GM03348 (cell line): Measurements from ENCODE around the gene BAAT.

Source experiments
- DNase-seq: peaks from one replicate; pipeline ENCODE4 v3.0.0; 2012; ENCODE audit warnings: low spot score

BAAT gene

GRCh38 chr9:101312661-101313060, 72.1 kb downstream of the BAAT start:
- no peak for DNase-seq

- peak; percentile 69 for DNase-seq
Observed at GRCh38 chr9:101311758-101312420, 72.9 kb downstream of the BAAT start.

DNA sequence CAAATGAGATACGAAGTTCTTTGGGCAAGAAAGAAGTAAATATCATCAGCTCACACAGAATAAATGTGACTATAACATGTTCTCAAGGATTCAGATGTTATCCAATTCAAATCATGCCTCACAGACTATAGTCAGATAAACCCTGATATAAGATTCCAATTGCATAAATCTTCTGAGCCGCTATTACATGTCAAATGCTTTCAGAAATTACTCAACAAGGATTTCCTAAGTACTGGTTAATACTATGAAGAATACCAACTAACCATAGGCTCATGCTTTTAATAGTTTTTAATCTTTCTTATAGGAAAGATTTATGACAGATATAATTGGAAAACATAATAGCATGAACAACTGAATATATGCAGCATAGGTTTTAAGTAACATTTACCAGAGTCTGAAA, 73.6 kb downstream of the BAAT start:
- DNase-seq = no peak
